HG03571 (cell line): ENCODE results near the gene BCAS2.
"Not testable (repeated sequence)": the region's sequence is repeated elsewhere in the genome, so short reads cannot be mapped to it uniquely, and the experiment has no call there.

Source experiments
- ATAC-seq: cut with Tn5 transposase; IDR thresholded peaks from one replicate; pipeline ENCODE4 v1.9.1; 2021; ENCODE audit not compliant: unreplicated experiment

The BCAS2 gene

DNA sequence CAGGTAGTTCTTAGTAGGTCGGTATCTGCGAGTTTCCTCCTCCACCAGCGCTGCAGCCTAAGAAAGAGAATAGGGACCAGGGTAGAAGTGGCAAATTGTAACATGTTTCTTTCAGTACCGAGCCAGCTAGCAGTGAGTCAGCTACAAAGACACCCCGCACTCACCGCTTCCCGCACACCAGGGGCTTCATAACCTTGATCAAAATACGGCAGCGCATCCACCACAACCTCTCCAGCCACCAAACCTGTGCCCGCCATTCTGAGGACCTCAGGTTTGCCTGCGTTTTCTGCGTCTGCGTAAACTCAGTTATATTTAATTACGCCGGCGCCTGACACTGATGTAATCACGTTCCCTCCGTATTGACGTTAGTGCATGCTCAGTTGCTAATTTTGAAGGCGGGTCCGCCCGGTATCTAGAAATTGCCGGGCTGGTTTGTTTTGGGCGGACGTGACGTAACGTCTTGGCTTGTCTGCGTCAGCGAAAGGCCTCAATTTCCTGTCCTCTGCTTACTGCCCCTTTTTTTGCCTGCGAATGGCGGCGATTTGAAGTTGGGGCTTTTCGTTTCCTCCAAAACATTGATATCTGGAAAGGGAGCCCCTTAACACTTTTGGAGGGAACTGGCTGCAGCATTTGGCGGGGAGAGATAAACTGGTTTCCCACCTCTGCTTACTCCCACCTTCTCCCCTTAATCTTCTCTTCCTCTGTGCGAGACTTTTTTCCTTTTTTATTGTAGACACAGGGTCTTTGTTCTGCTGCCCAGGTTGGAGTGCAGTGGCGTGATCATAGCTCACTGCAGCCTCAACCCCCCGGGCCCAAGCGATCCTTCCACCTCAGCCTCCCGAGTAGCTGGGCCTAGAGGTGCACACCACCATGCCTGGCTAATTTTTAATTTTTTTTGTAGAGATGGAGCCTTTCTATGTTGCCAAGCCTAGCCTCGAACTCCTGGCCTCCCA, at the start of gene BCAS2:
Gene BCAS2 (minus strand): TSS at position 281 of the 953 bp plus-strand sequence. CDS start 24 bp downstream, at position 257.
- peak; percentile 99 for ATAC-seq

DNA sequence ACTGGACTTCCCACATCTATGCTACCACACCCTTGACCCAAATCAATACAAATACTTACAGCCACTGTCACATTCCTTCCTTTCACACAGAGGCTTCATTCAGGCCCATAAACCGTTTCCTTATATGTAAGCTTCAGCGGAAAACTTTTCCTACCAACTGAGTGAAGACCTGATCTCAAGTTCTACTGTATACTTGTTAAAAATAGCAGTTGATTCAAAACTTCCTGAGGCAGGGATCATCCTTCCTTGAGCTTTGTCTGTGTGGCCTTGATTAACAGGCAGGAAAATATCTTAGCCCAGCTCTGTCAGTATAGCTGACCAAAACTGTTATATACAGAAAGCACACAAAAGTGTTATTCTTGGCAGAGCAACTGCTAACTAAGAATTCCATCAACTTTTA, 45.7 kb upstream of the BCAS2 start:
- no peak for ATAC-seq

DNA sequence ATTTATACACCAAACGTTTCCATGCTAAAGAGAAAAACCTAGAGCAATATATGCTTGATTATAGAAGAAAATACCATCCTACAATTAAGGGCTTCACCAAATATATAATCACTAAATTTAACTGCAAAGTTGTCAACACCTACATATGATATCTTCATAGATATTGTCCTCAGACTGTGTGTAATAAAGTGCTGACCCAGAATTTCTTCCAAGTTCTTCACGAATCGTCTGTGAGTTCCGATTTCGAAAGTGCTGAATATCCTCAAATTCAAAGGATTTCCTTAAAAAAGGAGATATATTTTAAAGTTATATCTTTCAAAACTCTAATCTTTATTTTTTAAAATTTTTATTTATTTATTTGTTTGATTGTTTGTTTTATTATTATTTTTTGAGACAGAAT, 41.9 kb upstream of the BCAS2 start:
- ATAC-seq: no peak

DNA sequence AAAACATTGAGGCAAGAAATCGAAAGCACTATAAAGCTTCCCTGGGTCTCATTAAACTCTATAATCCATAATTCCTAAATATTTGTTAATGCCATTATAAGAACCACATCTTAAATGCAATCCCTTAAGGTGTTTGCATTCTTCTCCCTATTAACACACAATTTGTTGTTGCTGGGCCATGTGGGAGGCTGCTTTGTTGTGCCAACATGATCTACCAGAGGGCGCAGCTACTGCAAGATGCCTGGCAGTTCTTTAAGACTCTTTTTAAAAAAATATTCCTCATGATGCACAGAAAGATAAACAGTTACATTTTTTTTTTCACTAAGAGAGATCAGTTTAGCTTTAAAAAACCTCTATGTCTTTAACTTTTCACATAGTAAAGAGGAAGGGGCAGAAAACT, 39.0 kb upstream of the BCAS2 start:
- no peak for ATAC-seq

DNA sequence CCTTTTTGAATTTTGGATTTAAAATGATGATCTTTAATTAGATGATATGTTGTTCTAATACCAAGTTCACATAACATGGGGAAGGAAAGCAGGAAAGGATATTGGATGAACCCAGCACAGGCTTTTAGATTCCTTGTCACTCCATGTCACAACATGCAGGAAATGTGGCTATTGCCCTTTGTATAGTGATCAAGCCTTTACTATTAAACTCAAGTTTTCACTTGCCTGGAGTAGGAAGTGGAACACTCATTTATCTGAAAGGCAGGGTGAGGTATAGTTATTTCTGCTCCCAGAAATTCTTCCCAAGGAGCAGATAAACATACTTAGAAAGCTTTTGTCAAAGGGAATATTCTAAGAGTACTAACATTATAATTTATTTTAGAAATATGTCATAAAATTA, 37.2 kb upstream of the BCAS2 start:
- no peak for ATAC-seq

DNA sequence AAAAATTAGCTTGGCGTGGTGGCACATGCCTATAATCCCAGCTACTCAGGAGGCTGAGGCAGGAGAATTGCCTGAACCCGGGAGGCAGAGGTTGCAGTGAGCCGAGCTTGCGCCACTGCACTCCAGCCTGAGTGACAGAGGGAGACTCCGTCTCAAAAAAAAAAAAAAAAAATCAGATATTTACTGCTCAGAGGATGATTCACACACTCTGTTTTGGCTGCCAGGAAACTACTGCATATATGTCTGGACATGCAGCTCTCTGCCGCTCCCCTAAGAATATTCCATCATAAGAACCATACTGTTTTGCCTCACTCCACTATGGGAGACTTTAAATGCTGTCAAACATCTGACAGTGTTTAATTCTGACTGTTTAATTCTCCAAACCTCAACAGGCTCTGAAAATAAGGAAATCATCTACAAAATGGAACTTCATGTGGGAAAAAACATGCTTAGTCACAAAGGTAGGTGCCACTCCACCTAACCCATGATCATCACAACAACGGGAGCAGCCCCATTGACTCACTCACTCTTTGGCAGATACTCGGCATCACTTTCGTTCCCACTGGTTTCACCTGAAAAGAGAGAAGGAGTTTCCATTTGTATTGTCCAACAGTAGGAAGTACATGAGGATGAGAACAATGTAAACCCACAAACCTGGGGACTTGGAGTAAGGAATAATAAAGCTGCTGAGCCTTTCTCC, 29.3 kb upstream of the BCAS2 start:
- no peak for ATAC-seq

DNA sequence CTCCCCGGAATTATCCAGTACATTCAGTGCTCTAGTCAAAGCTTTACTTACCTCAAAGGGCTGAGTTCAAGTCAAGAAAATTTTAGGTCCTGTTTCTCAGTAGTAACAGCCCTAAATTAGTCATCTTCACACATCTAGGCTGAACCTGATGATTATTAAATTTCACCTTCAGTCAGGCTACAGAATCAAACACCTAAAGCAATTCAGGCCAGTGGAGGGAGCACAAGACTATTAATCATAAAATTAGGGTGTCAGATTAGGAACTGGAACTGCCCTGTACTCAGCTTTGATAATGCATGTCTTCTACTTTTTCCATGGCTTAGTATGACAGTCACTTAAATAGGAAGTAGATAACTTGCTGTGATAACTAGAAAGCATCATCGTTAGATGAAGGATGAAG, 28.4 kb upstream of the BCAS2 start:
- ATAC-seq: no peak

DNA sequence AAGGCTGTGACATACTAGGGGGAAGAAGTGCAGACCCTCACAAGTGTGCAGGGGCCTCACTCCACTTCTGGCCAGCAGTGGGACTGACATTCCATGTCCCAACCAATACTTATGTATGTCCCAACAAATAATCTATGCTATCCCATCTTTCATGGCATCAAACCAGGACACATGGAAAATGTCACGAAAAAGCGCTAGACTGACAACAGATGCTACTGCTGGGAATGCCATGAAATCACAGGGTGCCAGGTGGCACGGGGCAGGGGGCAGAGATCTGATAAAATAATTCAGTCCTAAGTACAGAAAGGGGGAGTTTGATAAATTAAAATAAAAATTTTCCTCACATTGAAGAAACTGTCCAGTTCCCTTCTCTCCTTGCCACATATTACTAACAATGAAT, 27.6 kb upstream of the BCAS2 start:
- no peak for ATAC-seq

DNA sequence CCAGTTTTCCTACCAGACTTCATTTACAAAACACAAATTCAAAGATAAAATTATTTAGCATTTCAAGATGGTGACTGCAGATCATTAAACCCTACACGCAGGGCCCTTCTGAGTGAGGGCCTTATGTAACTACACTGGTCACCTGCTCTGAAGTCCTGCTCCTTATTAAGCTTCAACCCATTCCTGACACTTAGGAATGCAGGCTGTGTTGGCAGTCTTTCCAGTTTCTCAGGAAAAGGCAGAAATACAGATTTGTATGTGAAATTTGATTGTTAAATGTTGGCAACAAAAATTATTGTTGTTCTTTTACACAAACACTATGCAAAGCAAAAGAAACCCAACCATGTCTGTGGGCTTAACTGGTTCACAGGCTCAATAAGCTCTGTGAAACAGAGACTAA, 25.8 kb upstream of the BCAS2 start:
- no peak for ATAC-seq

DNA sequence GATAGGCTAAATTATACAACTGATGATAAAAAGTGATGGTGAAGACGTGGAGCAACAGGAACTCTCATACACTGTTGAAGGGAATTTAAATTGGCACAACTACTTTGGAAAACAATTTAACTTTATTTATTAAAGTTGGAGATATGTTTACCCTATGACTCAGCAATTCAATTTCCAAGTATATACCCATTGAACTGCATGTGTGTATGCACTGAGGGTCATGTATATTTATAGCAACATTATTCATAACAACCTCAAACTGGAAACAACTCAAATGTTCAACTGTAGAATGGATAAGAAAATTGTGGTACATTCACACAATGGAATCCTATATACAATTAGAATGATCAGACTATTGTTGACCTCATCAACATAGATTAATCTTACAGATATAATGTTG, 16.5 kb upstream of the BCAS2 start:
- ATAC-seq: no peak

DNA sequence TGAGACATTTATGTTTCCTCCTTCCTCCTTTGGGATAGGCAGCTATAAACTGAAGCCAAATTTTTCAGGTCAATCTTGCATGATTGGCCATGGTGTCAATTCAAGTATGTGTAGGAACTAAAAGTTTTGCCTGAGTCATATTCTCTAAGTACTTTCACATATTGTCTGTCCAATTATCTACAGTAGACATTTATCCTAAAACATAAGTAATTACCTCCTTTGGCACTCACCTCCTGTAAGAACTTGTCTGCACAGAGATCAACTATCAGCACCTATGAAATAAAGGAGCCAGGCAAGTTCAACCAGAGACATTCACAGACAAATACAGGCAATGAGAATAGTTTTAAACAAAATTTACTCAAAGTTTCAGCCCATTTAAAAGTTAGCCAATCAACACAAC, 14.2 kb upstream of the BCAS2 start:
- ATAC-seq: no peak

DNA sequence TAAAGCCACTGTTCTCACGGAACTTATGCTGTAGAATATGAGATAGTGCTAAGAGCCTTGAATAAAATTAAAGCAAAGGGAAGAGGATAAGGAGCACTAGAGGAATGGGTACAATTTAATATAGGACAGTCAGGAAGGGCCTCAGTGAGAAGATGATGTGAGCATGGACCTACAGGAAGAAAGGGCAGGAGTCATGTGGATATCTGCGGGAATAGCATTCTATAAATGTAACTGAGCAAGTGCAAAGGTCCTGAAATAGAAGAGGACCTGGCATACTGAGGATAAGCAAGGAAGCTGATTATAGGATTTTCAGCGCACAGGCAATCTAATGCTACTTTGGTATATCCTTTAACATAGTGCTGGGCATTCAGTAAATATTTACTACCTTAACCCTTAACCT, 12.6 kb upstream of the BCAS2 start:
- ATAC-seq: no peak

DNA sequence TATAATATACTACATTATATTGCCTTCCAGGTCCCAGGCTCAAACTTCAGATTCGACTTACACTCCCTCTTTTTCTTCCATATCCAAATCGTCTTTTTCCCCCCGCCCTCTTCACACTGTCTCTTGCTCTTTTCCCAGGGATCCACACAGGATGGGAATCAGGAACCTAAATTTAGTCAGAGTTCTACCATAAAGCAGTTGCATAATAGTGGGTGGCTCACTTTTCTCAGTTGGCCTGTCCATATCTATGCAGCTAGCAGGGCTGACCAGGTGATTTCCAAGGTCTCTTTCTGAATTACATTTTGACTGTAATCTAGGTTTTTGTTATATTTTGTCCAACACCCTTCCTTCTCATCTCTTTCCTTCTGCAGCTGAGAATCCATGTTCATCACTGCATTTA, 7.7 kb upstream of the BCAS2 start:
- no peak for ATAC-seq

DNA sequence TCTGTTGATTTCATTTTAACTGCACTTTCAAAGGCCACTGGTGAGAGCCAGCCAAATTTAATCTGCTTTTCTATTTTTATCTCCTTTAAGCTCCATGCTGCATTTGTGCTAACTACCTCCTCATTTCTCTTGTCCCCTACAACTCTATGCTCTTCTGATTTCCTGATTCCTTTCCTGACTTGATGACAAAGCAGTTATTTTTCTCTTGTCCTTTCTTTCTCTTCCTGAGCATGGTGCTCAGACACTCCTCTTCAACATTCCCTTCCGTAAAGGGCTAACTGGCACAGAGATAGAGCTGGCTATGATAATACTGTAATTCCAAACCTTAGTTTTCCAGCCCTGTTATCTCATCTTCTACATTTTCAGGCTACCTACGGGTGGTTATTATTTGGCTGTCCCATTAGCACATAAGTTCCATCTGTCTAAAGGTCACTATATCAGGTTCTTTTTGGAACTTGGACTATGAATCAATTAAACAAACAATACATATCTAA, 6.8 kb upstream of the BCAS2 start:
- no peak for ATAC-seq

DNA sequence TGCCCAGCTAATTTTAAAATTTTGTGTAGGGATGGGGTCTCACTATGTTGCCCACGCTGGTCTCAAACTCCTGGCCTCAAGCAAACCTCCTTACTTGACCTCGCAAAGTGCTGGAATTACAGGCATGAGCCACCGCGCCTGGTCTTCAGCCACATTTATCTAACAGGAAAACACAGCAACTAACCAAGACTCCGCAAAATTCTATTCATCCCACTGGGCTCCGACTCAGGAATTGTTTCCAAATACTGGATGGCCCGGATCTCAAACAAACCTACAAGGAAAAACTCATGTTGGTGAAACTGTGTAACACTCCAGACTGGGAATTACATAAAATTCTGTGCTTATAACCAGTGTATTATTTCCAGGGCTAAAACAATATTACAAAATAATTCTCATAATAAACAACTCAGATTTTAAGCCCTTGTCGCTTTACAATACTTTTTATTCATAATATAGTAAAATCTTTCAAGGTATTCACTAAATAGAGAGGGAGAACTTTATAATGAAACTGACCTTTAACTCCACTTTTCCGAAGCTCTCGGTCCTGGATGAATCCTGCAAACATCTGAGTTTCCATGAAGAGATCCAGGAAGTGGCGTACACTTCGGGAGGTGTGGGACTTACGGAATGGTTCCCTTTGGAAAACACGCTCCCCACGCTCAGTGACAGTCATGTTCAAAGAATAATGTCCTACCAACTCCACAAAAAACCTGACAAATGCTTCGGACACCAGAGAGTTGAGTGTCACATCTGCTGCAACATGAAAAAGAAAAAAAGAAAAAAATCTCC, 6.0 kb upstream of the BCAS2 start:
- no peak for ATAC-seq

DNA sequence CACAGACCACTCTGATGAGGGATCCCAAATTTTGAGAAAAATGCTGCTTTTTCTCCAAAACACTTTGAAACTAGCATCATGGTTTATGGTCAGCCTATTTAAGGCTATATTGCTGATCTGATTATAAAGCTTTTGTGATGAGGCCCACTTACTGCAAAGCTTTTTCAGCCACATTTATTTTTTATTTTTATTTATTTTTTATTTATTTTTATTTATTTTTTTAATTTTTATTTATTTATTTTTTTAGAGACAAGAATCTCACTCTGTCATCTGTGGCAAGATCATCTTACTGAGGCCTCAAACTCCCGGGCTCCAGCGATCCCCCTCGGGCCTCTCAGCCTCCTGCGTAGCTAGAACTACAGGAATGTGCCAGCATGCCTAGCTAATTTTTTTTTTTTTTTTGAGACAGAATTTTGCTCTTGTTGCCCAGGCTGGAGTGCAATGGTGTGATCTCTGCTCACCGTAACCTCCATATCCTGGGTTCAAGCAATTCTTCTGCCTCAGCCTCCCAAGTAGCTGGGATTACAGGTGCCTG, 5.2 kb upstream of the BCAS2 start:
- no peak for ATAC-seq

DNA sequence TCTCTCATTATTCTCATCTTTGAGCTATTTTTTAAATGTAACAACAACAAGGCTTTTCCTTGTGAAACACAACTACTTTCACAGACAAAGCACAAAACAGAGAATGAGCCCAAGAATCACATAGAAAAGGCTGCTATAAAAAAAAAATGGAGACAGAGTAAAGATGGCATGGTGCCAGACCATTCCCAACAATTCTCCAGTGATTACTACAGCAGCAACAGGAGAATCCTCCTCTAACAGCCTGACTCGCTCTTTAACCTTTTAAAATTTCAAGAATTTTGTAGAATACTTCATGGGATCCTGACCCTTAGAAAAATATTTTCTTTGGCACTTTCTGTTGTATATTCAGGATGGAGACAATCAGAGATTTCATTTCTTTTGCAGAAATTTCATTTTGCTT, 3.8 kb upstream of the BCAS2 start:
- no peak for ATAC-seq

DNA sequence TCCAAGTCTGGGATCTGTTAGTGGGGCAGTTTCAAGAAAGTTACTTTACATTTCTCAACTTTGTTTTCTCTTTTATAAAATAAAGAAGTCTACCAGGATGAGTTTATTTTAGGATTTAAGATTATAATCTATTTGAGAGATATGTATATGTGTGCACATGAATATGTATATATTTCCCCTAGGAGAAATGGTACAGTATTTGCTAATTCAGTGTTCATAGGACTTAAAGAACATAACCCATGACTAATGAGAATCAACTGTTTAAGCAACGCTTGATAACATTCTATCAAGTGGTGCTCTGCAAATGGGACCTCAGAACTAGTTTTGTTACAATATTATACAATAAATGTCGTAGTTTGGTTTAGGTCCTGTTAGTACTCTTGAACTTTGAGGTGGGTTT, 7.0 kb downstream of the BCAS2 start:
- ATAC-seq: no peak

DNA sequence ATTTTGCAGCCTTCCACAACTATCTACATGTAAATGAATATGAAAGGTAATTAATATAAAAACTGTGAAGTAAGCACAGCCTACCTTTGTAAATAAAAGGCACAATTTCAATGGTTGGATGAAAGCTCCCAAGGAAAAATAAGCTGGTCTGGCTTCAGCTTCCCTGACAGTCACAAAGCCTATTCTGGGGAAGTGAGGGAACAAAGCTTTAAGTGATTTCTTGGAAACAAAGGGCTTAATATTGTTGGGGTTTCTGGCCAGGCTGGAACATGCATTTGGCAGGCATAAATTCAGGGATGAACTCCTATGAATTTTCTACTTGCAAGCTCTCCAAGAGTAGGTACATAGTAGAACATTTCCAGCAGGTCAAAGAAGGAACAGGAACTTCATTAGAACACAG, 17.3 kb downstream of the BCAS2 start:
- ATAC-seq: no peak

DNA sequence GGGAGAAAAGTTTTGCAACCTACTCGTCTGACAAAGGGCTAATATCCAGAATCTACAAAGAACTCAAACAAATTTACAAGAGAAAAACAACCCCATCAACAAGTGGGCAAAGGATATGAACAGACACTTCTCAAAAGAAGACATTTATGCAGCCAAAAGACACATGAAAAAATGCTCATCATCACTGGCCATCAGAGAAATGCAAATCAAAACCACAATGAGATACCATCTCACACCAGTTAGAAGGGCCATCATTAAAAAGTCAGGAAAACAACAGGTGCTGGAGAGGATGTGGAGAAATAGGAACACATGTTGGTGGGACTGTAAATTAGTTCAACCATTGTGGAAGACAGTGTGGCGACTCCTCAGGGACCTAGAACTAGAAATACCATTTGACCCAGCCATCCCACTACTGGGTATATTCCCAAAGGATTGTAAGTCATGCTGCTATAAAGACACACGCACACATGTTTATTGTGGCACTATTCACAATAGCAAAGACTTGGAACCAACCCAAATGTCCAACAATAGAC, 18.4 kb downstream of the BCAS2 start:
- ATAC-seq: not testable (repeated sequence)

DNA sequence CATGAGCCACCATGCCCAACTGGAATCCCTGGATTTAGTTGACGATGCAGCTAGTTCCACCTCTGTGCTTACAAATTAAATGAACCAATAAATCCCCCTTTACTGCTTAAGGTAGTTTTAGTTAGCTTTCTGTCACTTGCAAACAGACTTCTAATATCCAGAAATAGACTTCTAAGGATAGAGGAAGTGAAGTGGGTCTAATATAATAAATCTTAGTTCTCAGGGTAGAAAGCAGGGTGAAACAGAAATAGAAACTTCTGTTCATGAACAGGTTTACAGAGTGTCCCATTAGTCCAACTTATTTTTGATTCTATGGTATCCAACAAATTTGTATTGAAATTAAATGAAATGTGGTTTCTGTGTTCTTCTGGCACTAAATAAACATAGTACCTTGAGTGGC, 20.1 kb downstream of the BCAS2 start:
- ATAC-seq: no peak
